H9 (cell line): Measurements from ENCODE around the gene EIF2S3. TPM values are rescaled to one million over a fixed set of nuclear protein-coding genes. Genes with fewer than 3 reads are reported as not detected.

Source experiments
- DNase-seq: peaks from one replicate; pipeline ENCODE4 v3.0.0-alpha.2; 2017
- H2AFZ ChIP-seq: one replicate; pipeline ENCODE4 v1.6.1; 2013; ENCODE audit warnings: mild to moderate bottlenecking, low read length, control low read depth, moderate library complexity
- H2AK5ac ChIP-seq: 2 replicates; pipeline ENCODE4 v1.6.1; 2013; ENCODE audit warnings: low read length, control low read depth, mixed read lengths; ENCODE audit not compliant: insufficient read length
- H2BK120ac ChIP-seq: one replicate; pipeline ENCODE4 v1.6.1; 2013; ENCODE audit warnings: low read depth, mild to moderate bottlenecking, low read length, control low read depth, inconsistent platforms; ENCODE audit not compliant: poor library complexity, severe bottlenecking
- H2BK12ac ChIP-seq: 2 replicates; pipeline ENCODE4 v1.6.1; 2013; ENCODE audit warnings: low read length, control low read depth, mixed read lengths, low read depth; ENCODE audit not compliant: insufficient read length
- H2BK15ac ChIP-seq: 2 replicates; pipeline ENCODE4 v1.6.1; 2013; ENCODE audit warnings: low read depth, low read length, control low read depth
- H2BK20ac ChIP-seq: one replicate; pipeline ENCODE4 v1.6.1; 2013; ENCODE audit warnings: low read depth, mild to moderate bottlenecking, low read length, control low read depth, inconsistent platforms; ENCODE audit not compliant: poor library complexity, severe bottlenecking
- H2BK5ac ChIP-seq: 2 replicates; pipeline ENCODE4 v1.6.1; 2013; ENCODE audit warnings: low read length, control low read depth, mixed read lengths; ENCODE audit not compliant: insufficient read length
- H3K14ac ChIP-seq: 2 replicates; pipeline ENCODE4 v1.6.1; 2013; ENCODE audit warnings: low read length, control low read depth; ENCODE audit not compliant: insufficient read depth
- H3K18ac ChIP-seq: 2 replicates; pipeline ENCODE4 v1.6.1; 2013; ENCODE audit warnings: low read depth, mild to moderate bottlenecking, mixed read lengths, low read length, control low read depth; ENCODE audit not compliant: insufficient read length
- H3K23ac ChIP-seq: 2 replicates; pipeline ENCODE4 v1.6.1; 2013; ENCODE audit warnings: low read length, control low read depth, mixed read lengths, low read depth; ENCODE audit not compliant: insufficient read length
- H3K23me2 ChIP-seq: 2 replicates; pipeline ENCODE4 v1.6.1; 2013; ENCODE audit warnings: low read depth, mild to moderate bottlenecking, mixed read lengths, low read length, control low read depth; ENCODE audit not compliant: insufficient read length, poor library complexity, severe bottlenecking
- H3K27ac ChIP-seq: 2 replicates; pipeline ENCODE4 v1.5.1; 2013; ENCODE audit warnings: low read length, control low read depth, mixed read lengths, low read depth; ENCODE audit not compliant: insufficient read length
- H3K27me3 ChIP-seq: 2 replicates; pipeline ENCODE4 v1.6.1; 2013; ENCODE audit warnings: low read length, control low read depth, inconsistent platforms; ENCODE audit not compliant: insufficient read depth
- H3K4ac ChIP-seq: 2 replicates; pipeline ENCODE4 v1.6.1; 2013; ENCODE audit warnings: low read depth, mild to moderate bottlenecking, control low read depth, inconsistent platforms, low read length, moderate library complexity
- H3K4me1 ChIP-seq: 2 replicates; pipeline ENCODE4 v1.6.1; 2013; ENCODE audit warnings: low read length, control low read depth, inconsistent platforms; ENCODE audit not compliant: insufficient read depth
- H3K4me2 ChIP-seq: 2 replicates; pipeline ENCODE4 v1.6.1; 2013; ENCODE audit warnings: low read length, control low read depth, mixed read lengths; ENCODE audit not compliant: insufficient read length, insufficient read depth
- H3K56ac ChIP-seq: 2 replicates; pipeline ENCODE4 v1.6.1; 2013; ENCODE audit warnings: low read depth, mild to moderate bottlenecking, mixed read lengths, low read length, control low read depth; ENCODE audit not compliant: insufficient read length
- H3K79me1 ChIP-seq: 2 replicates; pipeline ENCODE4 v1.6.1; 2013; ENCODE audit warnings: low read depth, mild to moderate bottlenecking, moderate library complexity, low read length, control low read depth, inconsistent platforms; ENCODE audit not compliant: insufficient read depth, poor library complexity, severe bottlenecking
- H3K79me2 ChIP-seq: 2 replicates; pipeline ENCODE4 v1.6.1; 2013; ENCODE audit warnings: low read length, control low read depth, inconsistent platforms; ENCODE audit not compliant: insufficient read depth
- H3K9ac ChIP-seq: 2 replicates; pipeline ENCODE4 v1.6.1; 2013; ENCODE audit warnings: low read length, control low read depth, mixed read lengths; ENCODE audit not compliant: insufficient read length; ENCODE audit errors: extremely low read depth
- H3K9me3 ChIP-seq: one replicate; pipeline ENCODE4 v1.6.1; 2013; ENCODE audit warnings: low read depth, low read length, inconsistent platforms; ENCODE audit not compliant: control insufficient read depth
- H3T11ph ChIP-seq: one replicate; pipeline ENCODE4 v1.6.1; 2013; ENCODE audit warnings: mild to moderate bottlenecking, low read length, control low read depth, inconsistent platforms
- H4K20me1 ChIP-seq: one replicate; pipeline ENCODE4 v1.6.1; 2013; ENCODE audit not compliant: control insufficient read depth, insufficient read length, insufficient read depth
- H4K5ac ChIP-seq: 2 replicates; pipeline ENCODE4 v1.6.1; 2013; ENCODE audit warnings: low read depth, mild to moderate bottlenecking, mixed read lengths, low read length, control low read depth; ENCODE audit not compliant: insufficient read length
- H4K8ac ChIP-seq: replicated peaks from 2 replicates; pipeline ENCODE4 v1.6.1; 2013; ENCODE audit warnings: low read length, control low read depth, mixed read lengths, low read depth; ENCODE audit not compliant: insufficient read length
- H4K91ac ChIP-seq: 2 replicates; pipeline ENCODE4 v1.6.1; 2013; ENCODE audit warnings: low read depth, mild to moderate bottlenecking, moderate library complexity, mixed read lengths, low read length, control low read depth; ENCODE audit not compliant: insufficient read length
- H3K27ac Mint-ChIP-seq, 3 experiments: 2 replicates in 2 of 3; 3 replicates in 1 of 3; pipeline ENCODE4 v1.8.0; 2020 to 2021; ENCODE audit warnings: mixed read lengths in 3 of 3, mild to moderate bottlenecking in 1 of 3, moderate library complexity in 1 of 3
- H3K27me3 Mint-ChIP-seq: 2 replicates; pipeline ENCODE4 v1.8.0; 2021; ENCODE audit warnings: low read depth, mild to moderate bottlenecking, moderate library complexity, mixed read lengths
- H3K36me3 Mint-ChIP-seq, 3 experiments: 2 replicates in 2 of 3; 3 replicates in 1 of 3; pipeline ENCODE4 v1.8.0; 2020 to 2021; ENCODE audit warnings: low read depth in 3 of 3, mixed read lengths in 3 of 3; ENCODE audit not compliant: insufficient read depth in 1 of 3
- H3K4me1 Mint-ChIP-seq, 2 experiments: 2 replicates each; pipeline ENCODE4 v1.8.0; 2020; ENCODE audit warnings: mixed read lengths in 2 of 2
- H3K4me3 Mint-ChIP-seq, 2 experiments: 2 replicates in 1 of 2; 3 replicates in 1 of 2; pipeline ENCODE4 v1.8.0; 2020 to 2021; ENCODE audit warnings: mild to moderate bottlenecking in 2 of 2, mixed read lengths in 2 of 2, moderate library complexity in 1 of 2
- H3K9me3 Mint-ChIP-seq, 2 experiments: 2 replicates in 1 of 2; 3 replicates in 1 of 2; pipeline ENCODE4 v1.8.0; 2020; ENCODE audit warnings: mild to moderate bottlenecking in 2 of 2, mixed read lengths in 2 of 2, moderate library complexity in 1 of 2
- WGBS: extraction: QIAGEN DNeasy Blood & Tissue Kit; methylation state at CpG from one replicate; pipeline ENCODE4 v1.1.7; 2013; ENCODE audit warnings: missing lambda C conversion rate, low lambda C conversion rate, mixed read lengths; ENCODE audit not compliant: insufficient read length; ENCODE audit errors: extremely low coverage; 5-methylcytosine and 5-hydroxymethylcytosine counted together
- total RNA-seq: library from RNA; stranded (reverse); gene quantifications from 2 replicates; pipeline ENCODE4 v1.2.1, GENCODE V29; 2021
- TF ChIP-seq, protein P1 (sequence below): fragments of 200-600 bp; sonication (generic); conservative IDR thresholded peaks from 3 replicates; pipeline ENCODE4 v1.8.0; 2021; ENCODE audit warnings: antibody characterized with exemption, mild to moderate bottlenecking

EIF2S3 gene
- total RNA-seq, 1 experiment from 2014 or later = 598 TPM

DNA sequence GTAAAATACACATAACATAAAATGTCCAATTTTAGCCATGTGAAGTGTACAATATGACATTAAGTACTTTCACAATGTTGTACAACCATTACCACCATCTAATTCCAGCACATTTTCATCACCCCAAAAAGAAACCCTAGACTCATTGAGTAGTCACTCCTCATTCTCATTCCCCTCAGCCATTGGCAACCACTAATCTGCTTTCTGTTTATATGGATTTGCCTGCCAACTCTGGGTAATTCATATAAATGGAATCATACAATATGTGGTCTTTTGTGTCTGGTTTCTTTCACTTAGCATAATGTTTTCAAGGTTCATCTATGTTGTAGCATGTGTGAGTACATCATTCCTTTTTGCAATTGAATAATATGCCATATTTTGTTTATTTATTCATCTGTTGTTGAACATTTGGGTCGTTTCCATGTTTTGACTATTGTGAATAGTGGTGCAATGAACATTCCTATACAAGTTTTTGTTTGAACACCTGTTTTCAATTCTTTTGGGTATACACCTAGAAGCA lies 43.0 kb downstream of the EIF2S3 start:
- no peak overlapping the region for H2BK12ac ChIP-seq
- no peak overlapping the region for H4K5ac ChIP-seq
- no peak overlapping the region for H2BK20ac ChIP-seq
- no peak overlapping the region for H3K27ac ChIP-seq
- H3K79me1 ChIP-seq = no peaks in the 10 kb centered on the region
- no peak overlapping the region for H3K56ac ChIP-seq
- no peak for DNase-seq
- H3K79me2 ChIP-seq = no peaks in the 10 kb centered on the region
- no peaks in the 10 kb centered on the region for H3K27me3 Mint-ChIP-seq
- H3T11ph ChIP-seq = no peak overlapping the region
- H4K91ac ChIP-seq = no peak overlapping the region
- H3K23me2 ChIP-seq = no peaks in the 10 kb centered on the region
- no peak overlapping the region for H2BK5ac ChIP-seq
- H2AK5ac ChIP-seq = no peak overlapping the region
- TF ChIP-seq, protein P1, sequence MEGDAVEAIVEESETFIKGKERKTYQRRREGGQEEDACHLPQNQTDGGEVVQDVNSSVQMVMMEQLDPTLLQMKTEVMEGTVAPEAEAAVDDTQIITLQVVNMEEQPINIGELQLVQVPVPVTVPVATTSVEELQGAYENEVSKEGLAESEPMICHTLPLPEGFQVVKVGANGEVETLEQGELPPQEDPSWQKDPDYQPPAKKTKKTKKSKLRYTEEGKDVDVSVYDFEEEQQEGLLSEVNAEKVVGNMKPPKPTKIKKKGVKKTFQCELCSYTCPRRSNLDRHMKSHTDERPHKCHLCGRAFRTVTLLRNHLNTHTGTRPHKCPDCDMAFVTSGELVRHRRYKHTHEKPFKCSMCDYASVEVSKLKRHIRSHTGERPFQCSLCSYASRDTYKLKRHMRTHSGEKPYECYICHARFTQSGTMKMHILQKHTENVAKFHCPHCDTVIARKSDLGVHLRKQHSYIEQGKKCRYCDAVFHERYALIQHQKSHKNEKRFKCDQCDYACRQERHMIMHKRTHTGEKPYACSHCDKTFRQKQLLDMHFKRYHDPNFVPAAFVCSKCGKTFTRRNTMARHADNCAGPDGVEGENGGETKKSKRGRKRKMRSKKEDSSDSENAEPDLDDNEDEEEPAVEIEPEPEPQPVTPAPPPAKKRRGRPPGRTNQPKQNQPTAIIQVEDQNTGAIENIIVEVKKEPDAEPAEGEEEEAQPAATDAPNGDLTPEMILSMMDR = no peak
- no peak overlapping the region for H3K9ac ChIP-seq
- H2BK15ac ChIP-seq = no peak overlapping the region
- H3K14ac ChIP-seq = no peak overlapping the region
- H3K27me3 ChIP-seq = no peaks in the 10 kb centered on the region
- H3K4me3 Mint-ChIP-seq = no peak overlapping the region
- no peaks in the 10 kb centered on the region for H3K4me1 ChIP-seq
- H2AFZ ChIP-seq = no peak overlapping the region
- peaks cover 6 to 12% of the 10 kb centered on the region in 2 experiments for H3K4me1 Mint-ChIP-seq
- H4K20me1 ChIP-seq = no peaks in the 10 kb centered on the region
- no peaks in the 10 kb centered on the region for H3K36me3 Mint-ChIP-seq
- H3K9me3 Mint-ChIP-seq = no peaks in the 10 kb centered on the region
- H4K8ac ChIP-seq = no peak overlapping the region
- no peak overlapping the region for H3K4me2 ChIP-seq
- no peak overlapping the region for H2BK120ac ChIP-seq
- H3K4ac ChIP-seq = no peak overlapping the region
- H3K18ac ChIP-seq = no peak overlapping the region
- H3K9me3 ChIP-seq = no peaks in the 10 kb centered on the region
- no peak overlapping the region for H3K27ac Mint-ChIP-seq
- no CpG with 5 or more reads among the region's 1 CpG for WGBS
- H3K23ac ChIP-seq = no peak overlapping the region
